Esophagus squamous epithelium (tissue), 4 donors: Measurements from ENCODE around the gene PNISR.

ENCODE experiments used
- CTCF ChIP-seq, 6 experiments: fragments of 450-650 bp in 4 of 6; fragments of 200-600 bp in 2 of 6; sonication (generic) in 2 of 6; IDR thresholded peaks; one replicate each; pipeline ENCODE4 v1.5.1; 2016 to 2019; ENCODE audit warnings: antibody characterized with exemption in 6 of 6, mild to moderate bottlenecking in 4 of 6, moderate library complexity in 4 of 6
- POLR2A ChIP-seq, 4 donors: fragments of 450-650 bp; IDR thresholded peaks; one replicate each; pipeline ENCODE4 v1.6.1; 2017; ENCODE audit warnings: antibody characterized with exemption in 4 of 4, mild to moderate bottlenecking in 4 of 4, moderate library complexity in 3 of 4

DNA sequence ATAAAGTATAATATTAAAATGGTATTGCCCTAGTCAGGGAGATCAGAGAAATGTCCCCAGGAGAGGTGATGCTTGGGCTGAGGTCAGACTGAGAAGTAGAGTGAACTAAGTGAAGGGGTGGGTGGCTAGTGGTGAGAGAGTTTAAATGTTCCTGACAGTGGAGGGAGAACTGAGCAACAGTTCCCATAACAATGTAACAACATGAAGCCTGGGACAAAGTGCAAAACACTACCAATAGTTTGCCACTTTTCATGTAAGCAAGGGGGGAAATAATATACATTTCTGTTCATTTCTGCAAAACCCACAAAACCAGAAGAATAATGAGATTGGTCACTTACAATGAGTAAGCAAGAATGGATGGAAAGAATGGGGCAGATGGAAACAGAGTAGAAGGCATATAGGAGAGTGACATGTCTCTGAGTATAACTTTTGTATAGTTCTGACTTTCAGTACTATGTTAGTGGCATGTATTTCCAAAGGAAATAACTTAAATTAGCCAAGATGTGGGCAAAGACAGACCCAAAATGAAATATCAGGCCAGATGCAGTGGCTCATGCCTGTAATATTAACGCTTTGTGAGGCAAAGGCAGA lies 62.3 kb downstream of the PNISR start:
- TF ChIP-seq CTCF (IDR thresholded peaks at IDR 0.05) (no peak), POLR2A (IDR thresholded peaks at IDR 0.05) (no peak)
